Muscle layer of duodenum (tissue), 2 donors: ENCODE measurements around the gene PXDC1.

Experiments
- H3K27ac ChIP-seq: one replicate; pipeline ENCODE4 v1.7.0; 2013; ENCODE audit warnings: mild to moderate bottlenecking, low read length
- H3K27me3 ChIP-seq: one replicate; pipeline ENCODE4 v1.7.0; 2013; ENCODE audit warnings: low read depth, mild to moderate bottlenecking, control low read depth, low read length
- H3K36me3 ChIP-seq, 2 donors: one replicate each; pipeline ENCODE4 v1.7.0; 2013; ENCODE audit warnings: low read length in 2 of 2, control low read depth in 1 of 2, mild to moderate bottlenecking in 1 of 2; ENCODE audit not compliant: insufficient read depth in 2 of 2, control insufficient read depth in 1 of 2
- H3K4me1 ChIP-seq, 2 donors: one replicate each; pipeline ENCODE4 v1.7.0; 2013; ENCODE audit warnings: low read length in 2 of 2, mild to moderate bottlenecking in 2 of 2, control low read depth in 1 of 2, moderate library complexity in 1 of 2; ENCODE audit not compliant: insufficient read depth in 2 of 2, control insufficient read depth in 1 of 2
- H3K4me3 ChIP-seq, 2 donors: one replicate each; pipeline ENCODE4 v1.7.0; 2013; ENCODE audit warnings: low read length in 2 of 2, low read depth in 1 of 2, mild to moderate bottlenecking in 1 of 2
- H3K9me3 ChIP-seq, 2 donors: one replicate each; pipeline ENCODE4 v1.7.0; 2013; ENCODE audit warnings: low read length in 2 of 2, control low read depth in 1 of 2, mild to moderate bottlenecking in 1 of 2; ENCODE audit not compliant: control insufficient read depth in 1 of 2
- donor health status: healthy.

The PXDC1 gene

DNA sequence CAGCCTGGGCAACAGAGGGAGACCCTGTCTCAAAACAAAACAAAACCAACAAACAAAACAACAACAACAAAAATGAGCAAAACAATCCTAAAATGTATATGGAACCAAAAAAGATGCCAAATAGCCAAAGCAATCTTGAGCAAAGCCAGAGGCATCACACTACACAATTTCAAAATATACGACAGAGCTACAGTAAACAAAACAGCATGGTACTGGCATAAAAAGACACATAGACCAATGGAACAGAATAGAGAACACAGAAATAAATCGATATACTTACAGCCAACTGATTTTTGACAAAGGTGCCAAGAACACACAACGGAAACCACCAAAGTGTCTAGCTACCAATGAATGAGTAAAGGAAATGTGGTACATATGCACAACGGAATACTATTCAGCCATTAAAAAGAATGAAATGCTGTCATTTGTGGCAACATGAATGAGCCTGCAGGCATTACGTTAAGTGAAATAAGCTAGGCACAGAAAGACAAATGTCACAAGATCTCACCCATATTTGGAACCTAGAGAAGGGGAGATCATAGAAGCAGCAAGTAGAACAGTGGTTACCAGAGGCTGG lies 16.4 kb downstream of the PXDC1 start:
- Histone ChIP-seq H3K27ac (no peak overlapping the region), H3K27me3 (no peaks in the 10 kb centered on the region), H3K4me1 (peaks cover 0 to 20% of the 10 kb centered on the region in 2 donors), H3K36me3 (peaks cover 36 to 38% of the 10 kb centered on the region in 2 donors), H3K9me3 (peaks cover 0 to 3% of the 10 kb centered on the region in 2 donors), H3K4me3 (no peak overlapping the region)

DNA sequence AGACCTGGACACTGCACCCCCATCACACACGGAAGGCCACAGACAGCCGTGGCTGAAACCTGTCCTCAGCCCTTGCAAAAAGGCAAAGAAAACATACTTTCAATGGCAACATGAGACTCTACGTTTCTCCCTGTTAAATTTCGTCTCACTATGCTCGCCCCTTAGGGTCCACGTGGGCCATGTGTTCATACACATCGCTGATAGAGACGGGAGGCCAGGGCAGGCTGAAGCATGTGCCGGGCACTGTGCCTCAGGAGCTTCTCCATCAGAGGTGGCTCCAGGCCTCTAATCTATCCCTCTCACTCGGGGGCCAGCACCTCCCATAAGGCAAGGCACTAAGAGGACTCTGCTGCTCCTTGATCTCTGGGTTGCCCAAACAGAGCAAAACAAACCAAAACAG lies 17.5 kb downstream of the PXDC1 start:
- peaks cover 0 to 11% of the 10 kb centered on the region in 2 donors for H3K4me1 ChIP-seq
- no peak overlapping the region for H3K4me3 ChIP-seq
- peaks cover 0 to 3% of the 10 kb centered on the region in 2 donors for H3K9me3 ChIP-seq
- no peaks in the 10 kb centered on the region for H3K27me3 ChIP-seq
- peaks cover 36 to 42% of the 10 kb centered on the region in 2 donors for H3K36me3 ChIP-seq
- no peak overlapping the region for H3K27ac ChIP-seq

- Histone ChIP-seq H3K27me3 (no peaks in the 10 kb centered on the region), H3K36me3 (peaks cover 36 to 38% of the 10 kb centered on the region in 2 donors), H3K27ac (no peak overlapping the region), H3K4me3 (no peak overlapping the region), H3K9me3 (peaks cover 0 to 3% of the 10 kb centered on the region in 2 donors), H3K4me1 (peaks cover 0 to 10% of the 10 kb centered on the region in 2 donors)
These were observed 18.1 kb downstream of the PXDC1 start for GRCh38 chr6:3733321-3733925.

- Histone ChIP-seq H3K36me3 (peaks cover 31 to 35% of the 10 kb centered on the region in 2 donors), H3K27ac (no peak overlapping the region), H3K4me1 (peaks cover 0 to 10% of the 10 kb centered on the region in 2 donors), H3K9me3 (peaks cover 0 to 3% of the 10 kb centered on the region in 2 donors), H3K27me3 (no peaks in the 10 kb centered on the region), H3K4me3 (no peak overlapping the region)
These were observed 19.0 kb downstream of the PXDC1 start for GRCh38 chr6:3732345-3733141.

GRCh38 chr6:3731700-3732099 lies 19.8 kb downstream of the PXDC1 start:
- Histone ChIP-seq H3K36me3 (peaks cover 31 to 38% of the 10 kb centered on the region in 2 donors), H3K27ac (no peak overlapping the region), H3K4me1 (peaks cover 0 to 10% of the 10 kb centered on the region in 2 donors), H3K4me3 (no peak overlapping the region), H3K27me3 (no peaks in the 10 kb centered on the region), H3K9me3 (peaks cover 0 to 3% of the 10 kb centered on the region in 2 donors)

GRCh38 chr6:3729603-3730344 lies 21.7 kb downstream of the PXDC1 start:
- Histone ChIP-seq H3K4me3 (no peak overlapping the region), H3K9me3 (no peaks in the 10 kb centered on the region), H3K4me1 (peaks cover 0 to 10% of the 10 kb centered on the region in 2 donors), H3K27me3 (no peaks in the 10 kb centered on the region), H3K27ac (no peak overlapping the region), H3K36me3 (peaks cover 32 to 35% of the 10 kb centered on the region in 2 donors)

DNA sequence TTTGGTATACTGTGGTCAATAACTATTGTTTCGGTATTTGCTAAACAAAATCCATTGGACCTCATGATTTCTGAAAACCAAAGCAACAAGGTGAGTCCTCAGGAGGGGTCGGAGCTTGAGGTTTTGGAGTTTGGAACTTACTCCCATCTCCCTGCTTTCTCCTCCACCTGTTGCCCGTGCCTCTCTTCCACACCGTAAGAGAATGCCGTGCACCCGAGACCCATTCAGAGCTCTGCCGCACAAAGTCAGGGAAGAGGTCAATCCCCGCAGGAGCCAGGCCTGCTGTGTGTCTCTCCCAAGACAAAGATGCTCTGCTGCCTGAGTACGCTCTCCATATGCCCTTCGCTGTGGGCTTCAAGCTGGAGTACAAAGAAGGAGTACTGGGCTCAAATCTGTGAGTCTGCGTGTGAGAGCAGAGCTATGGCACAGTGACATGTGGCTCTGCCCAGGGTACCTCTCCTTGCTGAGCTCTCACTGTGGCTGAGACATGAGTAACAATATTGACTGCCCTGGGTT lies 23.9 kb downstream of the PXDC1 start:
- Histone ChIP-seq H3K4me1 (peaks cover 0 to 10% of the 10 kb centered on the region in 2 donors), H3K36me3 (peaks cover 42 to 52% of the 10 kb centered on the region in 2 donors), H3K27me3 (no peaks in the 10 kb centered on the region), H3K27ac (no peak overlapping the region), H3K9me3 (no peaks in the 10 kb centered on the region), H3K4me3 (no peak overlapping the region)

DNA sequence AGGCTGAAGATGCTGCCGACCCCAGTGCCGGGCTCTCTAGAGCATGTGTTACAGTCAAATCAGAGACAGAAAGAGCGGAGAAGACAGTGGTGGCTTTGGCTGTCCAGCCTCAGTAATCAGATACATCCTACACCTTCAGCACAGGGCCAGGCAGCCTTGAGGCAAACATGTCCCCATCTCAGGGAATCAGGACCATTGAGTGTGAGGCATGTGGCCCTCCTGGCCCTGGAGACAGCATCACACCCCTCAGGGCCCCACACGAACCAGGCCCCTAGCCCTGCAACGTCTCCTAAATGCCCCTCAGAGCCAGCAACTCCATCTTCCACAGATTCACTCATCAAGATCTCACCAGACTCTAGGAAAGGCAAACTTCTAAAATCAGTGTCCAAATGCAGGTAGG lies 24.5 kb downstream of the PXDC1 start:
- Histone ChIP-seq H3K27ac (no peak overlapping the region), H3K36me3 (peaks cover 42 to 54% of the 10 kb centered on the region in 2 donors), H3K4me3 (no peak overlapping the region), H3K4me1 (peaks cover 0 to 6% of the 10 kb centered on the region in 2 donors), H3K27me3 (no peaks in the 10 kb centered on the region), H3K9me3 (no peaks in the 10 kb centered on the region)

- Histone ChIP-seq H3K27me3 (no peaks in the 10 kb centered on the region), H3K27ac (no peak overlapping the region), H3K9me3 (no peaks in the 10 kb centered on the region), H3K4me1 (no peaks in the 10 kb centered on the region), H3K36me3 (peaks cover 38 to 60% of the 10 kb centered on the region in 2 donors), H3K4me3 (no peak overlapping the region)
These were observed 25.1 kb downstream of the PXDC1 start for GRCh38 chr6:3726421-3726820.

DNA sequence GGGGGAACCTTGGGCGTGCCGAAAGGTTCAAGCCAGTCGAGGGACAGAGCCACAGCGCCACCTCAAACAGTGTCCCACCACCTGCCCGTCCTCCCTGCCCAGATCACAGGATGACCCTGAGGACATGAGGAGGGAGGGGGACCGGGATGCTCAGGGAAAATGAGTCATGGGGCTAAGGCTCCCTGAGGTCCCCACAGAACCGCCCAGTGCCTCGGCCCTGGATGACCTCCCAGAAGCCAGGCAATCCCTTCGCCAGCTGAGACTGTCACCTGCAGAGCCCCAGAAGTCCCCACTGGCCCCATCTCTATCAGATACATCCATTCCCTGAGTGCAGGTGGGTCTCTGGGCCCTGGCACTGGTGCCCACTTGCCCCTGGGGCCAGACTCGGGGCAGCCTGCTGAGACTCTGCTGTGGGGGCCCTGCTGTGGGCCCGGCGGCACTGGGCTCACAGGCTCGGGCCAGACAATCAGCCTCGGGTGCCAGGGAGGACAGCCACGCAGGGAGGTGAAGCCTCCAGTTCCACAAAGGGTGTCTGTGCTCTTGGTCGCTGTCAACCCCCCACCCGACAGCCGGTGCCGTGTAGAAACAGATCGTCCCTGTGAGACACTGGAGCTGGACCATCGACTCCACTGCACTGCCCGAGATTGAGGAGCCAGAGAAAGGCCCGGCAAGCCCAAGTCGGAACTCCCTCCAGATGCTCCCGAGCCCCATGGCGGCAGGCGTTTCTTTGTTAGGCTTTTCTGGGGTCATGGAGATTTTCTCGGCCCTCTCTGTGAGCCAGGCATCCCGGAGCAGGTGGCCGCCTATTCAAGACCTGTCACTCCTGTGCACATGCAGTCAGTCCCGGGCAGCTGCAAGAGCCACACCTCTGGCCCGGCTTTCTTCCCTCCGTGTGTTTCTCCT lies 26.1 kb downstream of the PXDC1 start:
- Histone ChIP-seq H3K4me3 (no peak overlapping the region), H3K4me1 (no peaks in the 10 kb centered on the region), H3K36me3 (peaks cover 29 to 61% of the 10 kb centered on the region in 2 donors)

More for the DNA sequence above, 26.1 kb downstream of the PXDC1 start:
- H3K27me3 ChIP-seq = no peaks in the 10 kb centered on the region
- no peaks in the 10 kb centered on the region for H3K9me3 ChIP-seq
- H3K27ac ChIP-seq = no peak overlapping the region
